ENCODE data around the gene SIX1.

Gene SIX1

GRCh38 chr14:60655119-60655897 is 6.0 kb upstream of the SIX1 start:
- DNase-seq = no peak

GRCh38 chr14:60654334-60654821 is 5.1 kb upstream of the SIX1 start:
- DNase-seq = no peak

GRCh38 chr14:60653701-60654161 is 4.5 kb upstream of the SIX1 start:
- no peak for DNase-seq

- no peak for DNase-seq
Measured at GRCh38 chr14:60652674-60653651, 3.7 kb upstream of the SIX1 start.

GRCh38 chr14:60651796-60652673 is 2.8 kb upstream of the SIX1 start:
- no peak for DNase-seq

- DNase-seq = no peak
Measured at GRCh38 chr14:60651086-60651795, 2.0 kb upstream of the SIX1 start.

- DNase-seq = no peak
Measured at GRCh38 chr14:60650373-60650961, 1.2 kb upstream of the SIX1 start.

- no peak for DNase-seq
Measured at GRCh38 chr14:60649875-60650372, 647 bp upstream of the SIX1 start.

GRCh38 chr14:60648249-60648933 is 886 bp downstream of the SIX1 start:
- DNase-seq = no peak

- DNase-seq = no peak
Measured at GRCh38 chr14:60647837-60648248, 1.4 kb downstream of the SIX1 start.

- DNase-seq = no peak
Measured at GRCh38 chr14:60647081-60647836, 2.0 kb downstream of the SIX1 start.

GRCh38 chr14:60646226-60646818 is 3.0 kb downstream of the SIX1 start:
- DNase-seq = no peak

GRCh38 chr14:60645126-60645741 is 4.0 kb downstream of the SIX1 start:
- DNase-seq = no peak

GRCh38 chr14:60644666-60645065 is 4.6 kb downstream of the SIX1 start:
- no peak for DNase-seq

- no peak for DNase-seq
Measured at GRCh38 chr14:60643463-60644314, 5.6 kb downstream of the SIX1 start.

GRCh38 chr14:60643141-60643462 is 6.2 kb downstream of the SIX1 start:
- DNase-seq = no peak

- DNase-seq = no peak
Measured at GRCh38 chr14:60642270-60643140, 6.8 kb downstream of the SIX1 start.
